IPS-11a (cell line): Measurements from ENCODE around the gene MUC21.
"Not testable (repeated sequence)": the region's sequence is repeated elsewhere in the genome, so short reads cannot be mapped to it uniquely, and the experiment has no call there.

Experiments
- H3K4me3 ChIP-seq: one replicate; pipeline ENCODE4 v1.5.1; 2013; ENCODE audit warnings: low read depth, low read length, control low read depth

The MUC21 gene

GRCh38 chr6:31007694-31008093 is 24.2 kb downstream of the MUC21 start:
- no peak overlapping the region for H3K4me3 ChIP-seq

- no peak overlapping the region for H3K4me3 ChIP-seq
Measured at GRCh38 chr6:31008165-31008564, 24.6 kb downstream of the MUC21 start.

- H3K4me3 ChIP-seq, result no peak overlapping the region
Measured at GRCh38 chr6:31009731-31010130, 26.2 kb downstream of the MUC21 start.

- no peak within 1 kb of the TSS for H3K4me3 ChIP-seq
Measured at GRCh38 chr6:31010393-31011060, 27.0 kb downstream of the MUC21 start, which contains the start of gene MUC22. Gene MUC22 (plus strand): TSS chr6:31010474. CDS start chr6:31010707, 233 bp downstream.

GRCh38 chr6:31011153-31011552 is 27.6 kb downstream of the MUC21 start:
- no peak overlapping the region for H3K4me3 ChIP-seq

- H3K4me3 ChIP-seq, result no peak overlapping the region
Measured at GRCh38 chr6:31016659-31017299, 33.3 kb downstream of the MUC21 start.

- not testable (repeated sequence) for H3K4me3 ChIP-seq
Measured at GRCh38 chr6:31017436-31017835, 33.9 kb downstream of the MUC21 start.

- no peak overlapping the region for H3K4me3 ChIP-seq
Measured at GRCh38 chr6:31020057-31020456, 36.5 kb downstream of the MUC21 start.

GRCh38 chr6:31020631-31021255 is 37.2 kb downstream of the MUC21 start:
- not testable (repeated sequence) for H3K4me3 ChIP-seq

GRCh38 chr6:31021705-31022531 is 38.4 kb downstream of the MUC21 start:
- H3K4me3 ChIP-seq, result not testable (repeated sequence)

GRCh38 chr6:31025595-31025994 is 42.1 kb downstream of the MUC21 start:
- H3K4me3 ChIP-seq, result no peak overlapping the region

- no peak overlapping the region for H3K4me3 ChIP-seq
Measured at GRCh38 chr6:31031095-31031494, 47.6 kb downstream of the MUC21 start.

- no peak overlapping the region for H3K4me3 ChIP-seq
Measured at GRCh38 chr6:31033075-31033474, 49.6 kb downstream of the MUC21 start.

- no peak overlapping the region for H3K4me3 ChIP-seq
Measured at GRCh38 chr6:31035862-31036497, 52.5 kb downstream of the MUC21 start.

GRCh38 chr6:31037169-31037568 is 53.7 kb downstream of the MUC21 start:
- no peak overlapping the region for H3K4me3 ChIP-seq

GRCh38 chr6:31037682-31038081 is 54.2 kb downstream of the MUC21 start:
- no peak overlapping the region for H3K4me3 ChIP-seq

- no peak overlapping the region for H3K4me3 ChIP-seq
Measured at GRCh38 chr6:31038559-31038958, 55.0 kb downstream of the MUC21 start.
